GM12801 (cell line): ENCODE results near the gene HPS5.

Experiments used
- CTCF ChIP-seq: IDR thresholded peaks from one replicate; pipeline ENCODE4 v1.5.1; 2011; ENCODE audit warnings: control low read depth; ENCODE audit not compliant: insufficient read length; ENCODE audit errors: extremely low read depth

Gene HPS5

GRCh38 chr11:18288911-18289310, 33.0 kb downstream of the HPS5 start:
- TF ChIP-seq CTCF, result no peak

- no peak for TF ChIP-seq CTCF
Measured at GRCh38 chr11:18285841-18286240, 36.1 kb downstream of the HPS5 start.

DNA sequence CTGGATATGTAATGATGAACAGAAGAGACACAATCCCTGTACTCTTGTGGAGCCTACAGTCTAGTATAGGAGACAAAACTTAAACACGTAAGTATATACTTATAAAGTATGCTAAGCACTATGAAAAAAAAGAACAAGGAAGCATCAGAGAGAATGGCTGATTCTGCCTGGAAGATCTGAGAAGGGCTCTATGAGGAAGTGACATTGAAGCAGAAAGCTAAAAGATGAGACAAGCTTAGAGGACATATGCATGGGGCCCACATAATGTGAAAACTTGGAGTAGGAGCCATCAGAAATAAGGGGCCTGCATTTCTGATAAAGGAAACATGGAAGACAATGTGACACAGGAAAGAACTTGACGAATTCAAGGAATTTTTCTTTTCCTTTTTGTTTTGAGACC, 39.3 kb downstream of the HPS5 start:
- no peak for TF ChIP-seq CTCF

GRCh38 chr11:18280438-18281045, 41.4 kb downstream of the HPS5 start:
- TF ChIP-seq CTCF, result no peak

DNA sequence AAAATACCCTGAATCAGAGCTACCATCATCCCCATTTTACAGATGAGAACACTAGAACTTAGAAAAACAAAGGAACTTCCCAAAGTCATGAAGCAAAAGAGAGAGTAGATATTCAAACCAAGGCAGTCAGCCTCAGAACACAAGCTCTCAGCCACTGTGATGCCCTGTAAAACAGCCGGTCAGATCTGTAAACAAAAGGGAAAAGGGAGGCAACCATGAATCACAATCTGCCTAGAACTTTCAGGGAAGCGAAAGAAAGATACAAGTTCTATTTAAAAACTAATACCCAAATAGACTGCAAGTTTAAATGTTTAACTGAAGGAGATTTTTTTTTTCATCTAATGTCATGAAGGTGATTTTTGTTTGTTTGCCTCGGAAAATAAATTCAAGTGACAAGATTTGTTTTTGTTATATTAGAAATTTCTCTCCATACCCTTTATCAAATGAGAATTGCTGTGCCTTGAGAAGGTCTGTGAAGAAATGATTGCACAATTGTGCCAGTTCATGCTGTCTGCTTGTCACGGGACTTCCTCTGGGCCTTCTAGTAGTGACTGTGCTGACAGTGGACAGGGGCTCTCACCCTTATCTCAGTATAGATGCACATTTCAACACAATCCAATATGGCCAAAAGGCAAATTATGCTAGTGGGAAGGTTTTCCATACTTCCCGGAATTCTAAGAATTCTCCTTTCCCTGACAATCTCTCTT, 44.2 kb downstream of the HPS5 start:
- no peak for TF ChIP-seq CTCF

DNA sequence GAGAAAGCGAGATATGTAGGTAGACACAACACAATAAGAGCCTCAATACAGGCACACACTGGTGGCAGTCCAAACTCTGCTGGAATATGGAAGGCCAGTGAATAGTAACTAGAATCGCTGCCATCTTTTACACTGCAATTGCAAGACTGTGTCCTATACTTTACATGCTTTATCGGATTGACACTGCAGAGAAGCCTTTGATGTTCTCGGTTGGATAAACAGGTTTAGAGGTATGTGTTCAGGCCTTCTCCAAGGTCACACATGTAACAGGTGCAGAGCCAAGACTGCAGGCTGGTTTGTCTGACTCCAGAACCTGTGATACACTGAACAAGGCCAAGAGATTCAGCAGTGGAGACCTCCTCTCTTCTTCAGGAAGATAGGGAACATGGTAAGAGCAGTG, 50.7 kb downstream of the HPS5 start:
- no peak for TF ChIP-seq CTCF

- TF ChIP-seq CTCF, result no peak
Measured at GRCh38 chr11:18270102-18270501, 51.8 kb downstream of the HPS5 start.

- no peak for TF ChIP-seq CTCF
Measured at GRCh38 chr11:18265949-18266348, 56.0 kb downstream of the HPS5 start, which contains the start of gene SAA1. Gene SAA1 (plus strand): TSS chr11:18266264. CDS start chr11:18266888, 624 bp downstream.
